GM12878 (cell line): Measurements from ENCODE around the gene STAT5A. TPM values are rescaled to one million over a fixed set of nuclear protein-coding genes. Genes with fewer than 3 reads are reported as not detected.
"Not testable (repeated sequence)": the region's sequence is repeated elsewhere in the genome, so short reads cannot be mapped to it uniquely, and the experiment has no call there.

ENCODE experiments used
- ATAC-seq: fragments of 200-7000 bp; cut with Tn5 transposase; 3 replicates; pipeline ENCODE4 v1.9.1; 2020; ENCODE audit warnings: mild to moderate bottlenecking, moderate library complexity
- BruUV-seq: library from RNA; stranded (reverse); fragments of 400-500 nt; replicated peaks from 2 replicates; lab custom pipeline; 2021; lab: Mats Ljungman, UMichigan
- CTCF ChIA-PET: fragments of 300-600 bp; sonication (Branson Sonifier 250); formaldehyde crosslinking; extraction: SDS; loops from one replicate; lab custom pipeline; 2021; ENCODE audit warnings: inconsistent platforms; lab: Yijun Ruan, JAX
- POLR2A ChIA-PET: fragments of 350-600 bp; formaldehyde crosslinking; extraction: SDS; loops from one replicate; lab custom pipeline; 2021; ENCODE audit warnings: inconsistent platforms; lab: Charles Lee
- RAD21 ChIA-PET: fragments of 300-600 bp; sonication (Branson Sonifier 250); formaldehyde crosslinking; loops from one replicate; lab custom pipeline; 2023; ENCODE audit warnings: antibody characterized with exemption; ENCODE audit not compliant: unreplicated experiment; lab: Charles Lee
- SMC1A ChIA-PET: fragments of 300-600 bp; sonication (Branson Sonifier 250); formaldehyde crosslinking; loops from one replicate; lab custom pipeline; 2023; ENCODE audit not compliant: unreplicated experiment, uncharacterized antibody; lab: Charles Lee
- DNase-seq: peaks from one replicate; pipeline ENCODE4 v3.0.0-alpha.2; 2011; ENCODE audit warnings: low read depth, low spot score
- FAIRE-seq: peaks from 3 replicates; lab custom pipeline; 2011; peaks lifted over from hg19 to GRCh38; lab: Jason Lieb, UNC
- H2AFZ ChIP-seq: 2 replicates; pipeline ENCODE4 v1.6.0; 2011; ENCODE audit warnings: low read depth, low read length, control low read depth; ENCODE audit not compliant: control insufficient read depth
- H3K27ac ChIP-seq: 2 replicates; pipeline ENCODE4 v1.5.1; 2011; ENCODE audit warnings: control low read depth; ENCODE audit not compliant: control insufficient read depth, insufficient read depth
- H3K27me3 ChIP-seq, 2 experiments: replicated peaks in 1 of 2; 2 replicates each; pipeline versions ENCODE4 v1.6.0 to v1.6.1; 2011; ENCODE audit warnings: low read length in 1 of 2; ENCODE audit not compliant: control insufficient read depth in 2 of 2, insufficient read depth in 2 of 2
- H3K36me3 ChIP-seq, 2 experiments: 2 replicates each; pipeline ENCODE4 v1.5.1; 2011; ENCODE audit warnings: low read length in 1 of 2; ENCODE audit not compliant: control insufficient read depth in 2 of 2, insufficient read depth in 2 of 2
- H3K4me1 ChIP-seq: 2 replicates; pipeline ENCODE4 v1.6.1; 2011; ENCODE audit warnings: mild to moderate bottlenecking, low read length, moderate library complexity, mixed read lengths; ENCODE audit not compliant: control insufficient read depth, insufficient read depth
- H3K4me2 ChIP-seq: 2 replicates; pipeline ENCODE4 v1.6.0; 2011; ENCODE audit warnings: control low read depth; ENCODE audit not compliant: control insufficient read depth, insufficient read depth
- H3K4me3 ChIP-seq: fragments of 200-600 bp; sonication (generic); 2 replicates; pipeline ENCODE4 v1.5.1; 2016
- H3K79me2 ChIP-seq: 2 replicates; pipeline ENCODE4 v1.6.0; 2011; ENCODE audit warnings: low read length; ENCODE audit not compliant: control insufficient read depth, insufficient read depth
- H3K9ac ChIP-seq: 2 replicates; pipeline ENCODE4 v1.8.0; 2011; ENCODE audit warnings: low read length, control low read depth, mixed read lengths; ENCODE audit not compliant: control insufficient read depth, insufficient read depth
- H3K9me3 ChIP-seq: replicated peaks from 3 replicates; pipeline ENCODE4 v1.5.1; 2011; ENCODE audit warnings: mild to moderate bottlenecking, low read length; ENCODE audit not compliant: control insufficient read depth, insufficient read depth
- H4K20me1 ChIP-seq: 2 replicates; pipeline ENCODE4 v1.6.0; 2011; ENCODE audit not compliant: control insufficient read depth, insufficient read depth
- ATF7 ChIP-seq: fragments of 450-650 bp; IDR thresholded peaks from 2 replicates; pipeline ENCODE4 v1.6.1; 2016; ENCODE audit warnings: low read depth, mild to moderate bottlenecking
- CHD1 ChIP-seq: IDR thresholded peaks from 2 replicates; pipeline ENCODE4 v1.6.1; 2012; ENCODE audit warnings: low read depth, low read length, improper control_type of control experiment
- CHD4 ChIP-seq: fragments of 200-600 bp; sonication (generic); IDR thresholded peaks from 2 replicates; pipeline ENCODE4 v1.6.1; 2016; ENCODE audit warnings: mild to moderate bottlenecking
- ESRRA ChIP-seq: IDR thresholded peaks from 2 replicates; pipeline ENCODE4 v1.6.1; 2012; ENCODE audit warnings: mild to moderate bottlenecking, low read length, improper control_type of control experiment
- JUNB ChIP-seq: IDR thresholded peaks from 2 replicates; pipeline ENCODE4 v1.6.1; 2016; ENCODE audit warnings: antibody characterized with exemption, mild to moderate bottlenecking
- POLR2AphosphoS2 ChIP-seq: IDR thresholded peaks from 2 replicates; pipeline ENCODE4 v1.6.1; 2011; ENCODE audit warnings: low read depth, mild to moderate bottlenecking, low read length, improper control_type of control experiment, moderate library complexity
- RCOR1 ChIP-seq: conservative IDR thresholded peaks from 2 replicates; pipeline ENCODE4 v1.6.1; 2012; ENCODE audit warnings: low read depth, low read length, improper control_type of control experiment
- SIN3A ChIP-seq: IDR thresholded peaks from 2 replicates; pipeline ENCODE4 v1.6.1; 2012; ENCODE audit warnings: low read depth, low read length, improper control_type of control experiment
- SIX5 ChIP-seq: IDR thresholded peaks from 2 replicates; pipeline ENCODE4 v1.6.1; 2011; ENCODE audit warnings: mild to moderate bottlenecking, low read depth, low read length, moderate library complexity; ENCODE audit not compliant: severe bottlenecking
- SMC3 ChIP-seq: IDR thresholded peaks from 2 replicates; pipeline ENCODE4 v1.6.1; 2011; ENCODE audit warnings: low read length, improper control_type of control experiment, borderline replicate concordance
- TAF1 ChIP-seq: IDR thresholded peaks from 2 replicates; pipeline ENCODE4 v1.6.1; 2011; ENCODE audit warnings: mild to moderate bottlenecking, low read depth, low read length, borderline replicate concordance
- TARDBP ChIP-seq: IDR thresholded peaks from 2 replicates; pipeline ENCODE4 v1.6.1; 2016; ENCODE audit warnings: borderline replicate concordance
- ZNF207 ChIP-seq: fragments of 450-650 bp; IDR thresholded peaks from 2 replicates; pipeline ENCODE4 v1.6.1; 2014; ENCODE audit warnings: antibody characterized with exemption, mild to moderate bottlenecking, borderline replicate concordance
- ZNF24 ChIP-seq: fragments of 450-650 bp; IDR thresholded peaks from 2 replicates; pipeline ENCODE4 v1.6.1; 2017; ENCODE audit warnings: antibody characterized with exemption, mild to moderate bottlenecking
- WGBS: methylation state at CpG from one replicate; pipeline ENCODE4 v1.1.6; 2016; ENCODE audit warnings: low lambda C conversion rate; ENCODE audit not compliant: insufficient replicate concordance, insufficient coverage; ENCODE audit errors: missing lambda C conversion rate; 5-methylcytosine and 5-hydroxymethylcytosine counted together
- in situ Hi-C: fragments of 300-500 bp; cut with MboI; formaldehyde crosslinking; loops from 9 replicates; pipeline ENCODE4 v1.14.3; 2018; ENCODE audit warnings: mixed read lengths
- intact Hi-C: fragments of 100-400 bp; cut with micrococcal nuclease; formaldehyde crosslinking; loops from one replicate; pipeline ENCODE4 v1.14.2; 2022; ENCODE audit not compliant: unreplicated experiment
- polyA plus RNA-seq, 11 experiments: library from polyadenylated mRNA; depleted of rRNA in 4 of 11; unstranded in 6 of 11; stranded (reverse) in 5 of 11; fragments of >200 nt; fragmentation: Nextera tagmentation in 4 of 11; fragmentation: Illumina TruSeq in 1 of 11; extraction: Ambion mirVana in 4 of 11; extraction: Trizol in 1 of 11; gene quantifications; 1 replicate in 1 of 11; 2 replicates in 10 of 11; pipeline versions ENCODE4 v1.2.1 to v1.2.3, GENCODE V29; 2011 to 2016; ENCODE audit warnings: inconsistent platforms in 2 of 11, missing spikeins in 2 of 11, low read depth in 1 of 11
- total RNA-seq, 4 experiments: library from RNA; depleted of rRNA in 3 of 4; stranded (reverse); fragments of >200 nt in 3 of 4; fragmentation: Illumina TruSeq in 1 of 4; extraction: Trizol in 1 of 4; gene quantifications; 2 replicates each; pipeline versions ENCODE4 v1.2.1 to v1.2.3, GENCODE V29; 2013 to 2021
- TF ChIP-seq, protein P1 (sequence below): fragments of 450-650 bp; IDR thresholded peaks from 2 replicates; pipeline ENCODE4 v1.6.1; 2018; ENCODE audit warnings: mild to moderate bottlenecking, low read depth, moderate library complexity; ENCODE audit not compliant: partially characterized antibody

STAT5A gene
- total and polyA plus RNA-seq, 10 of the 15 experiments (the other 5 are each of a cell fraction or from before 2014, with no cell fraction given) = 14.8 to 86.4 (median 41.5) TPM

DNA sequence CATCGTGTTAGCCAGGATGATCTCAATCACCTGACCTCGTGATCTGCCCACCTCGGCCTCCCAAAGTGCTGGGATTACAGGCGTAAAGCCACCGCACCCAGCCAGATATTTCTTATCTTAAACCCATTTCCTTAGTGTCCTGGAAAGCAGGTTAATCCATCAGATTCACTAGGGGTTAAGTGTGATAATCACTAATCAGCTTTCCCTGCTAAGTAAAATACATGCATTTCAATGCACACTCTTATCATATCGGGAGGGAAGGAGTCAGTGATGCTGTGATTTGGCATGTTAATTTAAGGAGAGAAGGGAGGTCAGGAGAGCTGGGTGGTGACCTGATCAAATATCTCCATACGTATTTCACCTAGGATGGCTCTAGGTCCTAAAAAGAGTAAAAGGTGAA, 70.8 kb downstream of the STAT5A start:
- ChIA-PET SMC1A (interaction anchor here (1.1 to 2.9 kb wide), 15 partner anchors 8 to 74 kb away, joined by 3 to 14 read pairs (median 6); partner anchors contain the start of gene STAT3), CTCF (interaction anchor here (0.8 to 3.2 kb wide), 5 partner anchors 10 to 324 kb away, joined by 3 to 14 read pairs (median 3); no protein-coding TSS in a partner anchor), RAD21 (interaction anchor here (0.7 to 2.1 kb wide), 6 partner anchors 10 to 241 kb away, joined by 3 to 7 read pairs (median 4); no protein-coding TSS in a partner anchor), POLR2A (interaction anchor here (0.6 to 2.2 kb wide), 10 partner anchors 10 to 331 kb away, joined by 3 to 20 read pairs (median 5); partner anchors contain the start of gene STAT3)
- Histone ChIP-seq H3K4me1 (peaks cover 42% of the 10 kb centered on the region), H3K9me3 (peaks cover 2% of the 10 kb centered on the region; the same call in 2 of the 3 replicates), H3K27ac (no peak overlapping the region), H3K4me2 (no peak overlapping the region), H4K20me1 (peaks cover 7% of the 10 kb centered on the region; the same call in 1 of the 2 replicates), H3K36me3 (no peaks in the 10 kb centered on the region), H3K79me2 (peaks cover 82% of the 10 kb centered on the region), H3K27me3 (no peaks in the 10 kb centered on the region), H2AFZ (no peak overlapping the region), H3K9ac (no peak overlapping the region), H3K4me3 (no peak overlapping the region)
- in situ Hi-C loops (no loop called here), intact Hi-C loops (no loop called here)
- FAIRE-seq (no peak), ATAC-seq (no peak), DNase-seq (no peak)
- BruUV-seq = no TSS peak
- no peak for TF ChIP-seq RCOR1
- no peak for TF ChIP-seq ZNF207
- TF ChIP-seq POLR2AphosphoS2 = no peak
- TF ChIP-seq JUNB = no peak
- no peak for TF ChIP-seq TARDBP
- TF ChIP-seq SMC3 = no peak
- TF ChIP-seq, protein P1, sequence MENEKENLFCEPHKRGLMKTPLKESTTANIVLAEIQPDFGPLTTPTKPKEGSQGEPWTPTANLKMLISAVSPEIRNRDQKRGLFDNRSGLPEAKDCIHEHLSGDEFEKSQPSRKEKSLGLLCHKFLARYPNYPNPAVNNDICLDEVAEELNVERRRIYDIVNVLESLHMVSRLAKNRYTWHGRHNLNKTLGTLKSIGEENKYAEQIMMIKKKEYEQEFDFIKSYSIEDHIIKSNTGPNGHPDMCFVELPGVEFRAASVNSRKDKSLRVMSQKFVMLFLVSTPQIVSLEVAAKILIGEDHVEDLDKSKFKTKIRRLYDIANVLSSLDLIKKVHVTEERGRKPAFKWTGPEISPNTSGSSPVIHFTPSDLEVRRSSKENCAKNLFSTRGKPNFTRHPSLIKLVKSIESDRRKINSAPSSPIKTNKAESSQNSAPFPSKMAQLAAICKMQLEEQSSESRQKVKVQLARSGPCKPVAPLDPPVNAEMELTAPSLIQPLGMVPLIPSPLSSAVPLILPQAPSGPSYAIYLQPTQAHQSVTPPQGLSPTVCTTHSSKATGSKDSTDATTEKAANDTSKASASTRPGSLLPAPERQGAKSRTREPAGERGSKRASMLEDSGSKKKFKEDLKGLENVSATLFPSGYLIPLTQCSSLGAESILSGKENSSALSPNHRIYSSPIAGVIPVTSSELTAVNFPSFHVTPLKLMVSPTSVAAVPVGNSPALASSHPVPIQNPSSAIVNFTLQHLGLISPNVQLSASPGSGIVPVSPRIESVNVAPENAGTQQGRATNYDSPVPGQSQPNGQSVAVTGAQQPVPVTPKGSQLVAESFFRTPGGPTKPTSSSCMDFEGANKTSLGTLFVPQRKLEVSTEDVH = no peak
- TF ChIP-seq ESRRA = no peak
- TF ChIP-seq CHD4 = no peak
- TF ChIP-seq CHD1 = no peak
- TF ChIP-seq TAF1 = no peak
- TF ChIP-seq SIX5 = no peak
- TF ChIP-seq SIN3A = no peak
- no peak for TF ChIP-seq ATF7
- no peak for TF ChIP-seq ZNF24
- WGBS = 90% methylated on average over 7 of the region's 7 CpGs

DNA sequence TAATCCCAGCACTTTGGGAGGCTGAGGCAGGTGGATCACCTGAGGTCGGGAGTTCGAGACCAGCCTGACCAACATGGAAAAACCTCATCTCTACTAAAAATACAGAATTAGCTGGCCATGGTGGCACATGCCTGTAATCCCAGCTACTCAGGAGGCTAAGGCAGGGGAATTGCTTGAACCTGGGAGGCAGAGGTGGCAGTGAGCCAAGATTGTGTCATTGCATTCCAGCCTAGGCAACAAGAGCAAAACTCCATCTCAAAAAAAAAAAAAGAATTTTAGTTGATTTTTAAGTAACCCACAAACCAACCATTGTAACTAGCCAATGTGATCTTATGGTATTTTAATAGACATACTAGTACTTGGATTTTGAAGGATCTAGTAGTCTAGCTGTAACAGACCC, 72.1 kb downstream of the STAT5A start:
- FAIRE-seq, H3K4me2 ChIP-seq, in situ Hi-C loops, H3K27me3 ChIP-seq, H3K4me3 ChIP-seq, H3K36me3 ChIP-seq, BruUV-seq, RAD21 ChIA-PET, H2AFZ ChIP-seq, H3K27ac ChIP-seq, intact Hi-C loops, ATAC-seq, H4K20me1 ChIP-seq, DNase-seq, H3K9ac ChIP-seq, H3K9me3 ChIP-seq: not testable (repeated sequence)
- WGBS = 100% methylated on average over 2 of the region's 2 CpGs
- ChIA-PET POLR2A (interaction anchor here (0.6 to 0.7 kb wide), 4 partner anchors 11 to 396 kb away, joined by 3 to 8 read pairs (median 4); no protein-coding TSS in a partner anchor), CTCF (interaction anchor here (1.6 to 3.2 kb wide), 2 partner anchors 8 to 12 kb away, joined by 3 to 14 read pairs; no protein-coding TSS in a partner anchor), SMC1A (interaction anchor here (1.0 to 1.5 kb wide), 2 partner anchors 15 to 38 kb away, joined by 3 read pairs; no protein-coding TSS in a partner anchor)
- Histone ChIP-seq H3K4me1 (peaks cover 42% of the 10 kb centered on the region), H3K79me2 (peaks cover 84% of the 10 kb centered on the region)
